ENCODE measurements around the gene GCNA.

Gene GCNA

DNA sequence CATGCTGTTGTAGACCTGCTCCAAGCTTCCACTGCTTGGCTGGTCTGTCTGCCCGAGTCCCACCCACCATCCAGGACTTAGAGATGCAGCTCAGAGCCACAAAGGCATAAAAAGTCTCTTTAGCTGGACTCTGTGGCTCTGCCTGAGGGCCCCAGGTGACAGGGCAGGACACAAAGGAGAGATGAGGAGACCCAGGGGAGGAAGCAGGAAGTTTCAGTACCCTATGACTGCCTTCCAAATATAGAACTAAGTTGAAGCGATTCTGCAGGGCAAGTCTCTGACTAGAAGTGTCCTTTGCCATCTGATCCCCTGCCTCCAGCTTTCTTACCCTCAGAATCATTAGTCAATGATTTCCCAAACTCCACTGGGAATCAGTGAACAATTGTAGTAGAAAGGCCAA lies 51.2 kb downstream of the GCNA start:
- DNase-seq = no peak
- Histone ChIP-seq H3K27me3 (replicated peaks) (no peaks in the 10 kb centered on the region), H3K27ac (no peak overlapping the region), H3K36me3 (replicated peaks) (no peaks in the 10 kb centered on the region), H3K4me3 (ENCODE audit: low read depth, low read length) (no peak overlapping the region)
- TF ChIP-seq, protein P1, sequence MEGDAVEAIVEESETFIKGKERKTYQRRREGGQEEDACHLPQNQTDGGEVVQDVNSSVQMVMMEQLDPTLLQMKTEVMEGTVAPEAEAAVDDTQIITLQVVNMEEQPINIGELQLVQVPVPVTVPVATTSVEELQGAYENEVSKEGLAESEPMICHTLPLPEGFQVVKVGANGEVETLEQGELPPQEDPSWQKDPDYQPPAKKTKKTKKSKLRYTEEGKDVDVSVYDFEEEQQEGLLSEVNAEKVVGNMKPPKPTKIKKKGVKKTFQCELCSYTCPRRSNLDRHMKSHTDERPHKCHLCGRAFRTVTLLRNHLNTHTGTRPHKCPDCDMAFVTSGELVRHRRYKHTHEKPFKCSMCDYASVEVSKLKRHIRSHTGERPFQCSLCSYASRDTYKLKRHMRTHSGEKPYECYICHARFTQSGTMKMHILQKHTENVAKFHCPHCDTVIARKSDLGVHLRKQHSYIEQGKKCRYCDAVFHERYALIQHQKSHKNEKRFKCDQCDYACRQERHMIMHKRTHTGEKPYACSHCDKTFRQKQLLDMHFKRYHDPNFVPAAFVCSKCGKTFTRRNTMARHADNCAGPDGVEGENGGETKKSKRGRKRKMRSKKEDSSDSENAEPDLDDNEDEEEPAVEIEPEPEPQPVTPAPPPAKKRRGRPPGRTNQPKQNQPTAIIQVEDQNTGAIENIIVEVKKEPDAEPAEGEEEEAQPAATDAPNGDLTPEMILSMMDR (IDR thresholded peaks at IDR 0.05; ENCODE audit: low read depth, low read length, missing control alignments) = no peak
- in situ Hi-C loops (cut with HindIII; ENCODE audit: low pct_ligation_motif_present, low sequenced_read_pairs) = no loop called here

- in situ Hi-C loops (cut with HindIII; ENCODE audit: low pct_ligation_motif_present, low sequenced_read_pairs) = no loop called here
- no peak overlapping the region for H3K4me3 ChIP-seq (ENCODE audit: low read depth, low read length)
- H3K36me3 ChIP-seq (replicated peaks) = no peaks in the 10 kb centered on the region
- H3K27ac ChIP-seq = no peak overlapping the region
- H3K27me3 ChIP-seq (replicated peaks) = no peaks in the 10 kb centered on the region
- DNase-seq = no peak
- TF ChIP-seq, protein P1 (IDR thresholded peaks at IDR 0.05; ENCODE audit: low read depth, low read length, missing control alignments) = no peak
Measured at GRCh38 chrX:71632923-71633657, 54.9 kb downstream of the GCNA start.

- Histone ChIP-seq H3K27ac (no peak overlapping the region), H3K4me3 (ENCODE audit: low read depth, low read length) (no peak overlapping the region), H3K27me3 (replicated peaks) (no peaks in the 10 kb centered on the region), H3K36me3 (replicated peaks) (no peaks in the 10 kb centered on the region)
- in situ Hi-C loops (cut with HindIII; ENCODE audit: low pct_ligation_motif_present, low sequenced_read_pairs) = no loop called here
- TF ChIP-seq, protein P1 (IDR thresholded peaks at IDR 0.05; ENCODE audit: low read depth, low read length, missing control alignments) = no peak
- no peak for DNase-seq
Measured at GRCh38 chrX:71634366-71634765, 56.1 kb downstream of the GCNA start.

- DNase-seq = no peak
- H3K36me3 ChIP-seq (replicated peaks) = no peaks in the 10 kb centered on the region
- H3K27me3 ChIP-seq (replicated peaks) = no peaks in the 10 kb centered on the region
- H3K4me3 ChIP-seq (ENCODE audit: low read depth, low read length) = no peak overlapping the region
- in situ Hi-C loops (cut with HindIII; ENCODE audit: low pct_ligation_motif_present, low sequenced_read_pairs) = no loop called here
- TF ChIP-seq, protein P1 (IDR thresholded peaks at IDR 0.05; ENCODE audit: low read depth, low read length, missing control alignments) = no peak
- no peak overlapping the region for H3K27ac ChIP-seq
Measured at GRCh38 chrX:71636438-71637252, 58.4 kb downstream of the GCNA start.

GRCh38 chrX:71637253-71637618 lies 59.0 kb downstream of the GCNA start:
- no peak overlapping the region for H3K27ac ChIP-seq
- TF ChIP-seq, protein P1 (IDR thresholded peaks at IDR 0.05; ENCODE audit: low read depth, low read length, missing control alignments) = no peak
- no peak overlapping the region for H3K4me3 ChIP-seq (ENCODE audit: low read depth, low read length)
- in situ Hi-C loops (cut with HindIII; ENCODE audit: low pct_ligation_motif_present, low sequenced_read_pairs) = no loop called here
- H3K27me3 ChIP-seq (replicated peaks) = no peaks in the 10 kb centered on the region
- DNase-seq = no peak
- H3K36me3 ChIP-seq (replicated peaks) = no peaks in the 10 kb centered on the region
